PC-3 (cell line): ENCODE measurements around the gene TGM3.

ENCODE experiments used
- EZH2 ChIP-seq: fragments of 300-600 bp; sonication (generic); IDR thresholded peaks from one replicate; pipeline ENCODE4 v1.6.1; 2017; ENCODE audit warnings: antibody characterized with exemption, mild to moderate bottlenecking, low read length; ENCODE audit not compliant: unreplicated experiment
- EZH2phosphoT487 ChIP-seq: fragments of 300-600 bp; sonication (generic); IDR thresholded peaks from 2 replicates; pipeline ENCODE4 v1.6.1; 2018; ENCODE audit warnings: mild to moderate bottlenecking, antibody characterized with exemption, low read length, borderline replicate concordance
- TF ChIP-seq, protein P1 (sequence below): fragments of 300-600 bp; sonication (generic); conservative IDR thresholded peaks from 2 replicates; pipeline ENCODE4 v1.5.1; 2017; ENCODE audit warnings: antibody characterized with exemption, low read depth, mild to moderate bottlenecking, low read length

DNA sequence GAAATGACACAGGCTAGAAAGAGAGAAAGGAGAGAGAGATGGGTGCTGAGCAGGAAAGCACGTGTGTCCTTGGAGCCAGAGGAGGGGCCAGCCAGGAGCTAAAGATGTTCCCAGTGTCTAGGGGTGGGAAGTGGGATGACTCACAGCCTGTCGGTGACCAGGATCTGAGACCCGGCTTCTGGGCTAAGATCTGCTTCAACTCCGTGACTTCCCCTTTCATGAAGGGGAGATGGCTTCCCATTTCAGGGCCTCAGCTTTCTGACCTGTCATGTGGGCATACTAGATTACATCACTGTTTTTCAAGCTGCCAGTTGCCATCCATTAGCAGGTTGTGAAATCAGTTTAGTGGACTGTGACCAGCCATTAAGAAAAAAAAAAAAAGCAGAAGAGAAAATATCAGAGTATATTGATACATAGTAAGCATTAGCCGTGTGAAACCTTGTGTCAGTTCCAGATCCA lies 5.4 kb downstream of the TGM3 start:
- TF ChIP-seq, protein P1, sequence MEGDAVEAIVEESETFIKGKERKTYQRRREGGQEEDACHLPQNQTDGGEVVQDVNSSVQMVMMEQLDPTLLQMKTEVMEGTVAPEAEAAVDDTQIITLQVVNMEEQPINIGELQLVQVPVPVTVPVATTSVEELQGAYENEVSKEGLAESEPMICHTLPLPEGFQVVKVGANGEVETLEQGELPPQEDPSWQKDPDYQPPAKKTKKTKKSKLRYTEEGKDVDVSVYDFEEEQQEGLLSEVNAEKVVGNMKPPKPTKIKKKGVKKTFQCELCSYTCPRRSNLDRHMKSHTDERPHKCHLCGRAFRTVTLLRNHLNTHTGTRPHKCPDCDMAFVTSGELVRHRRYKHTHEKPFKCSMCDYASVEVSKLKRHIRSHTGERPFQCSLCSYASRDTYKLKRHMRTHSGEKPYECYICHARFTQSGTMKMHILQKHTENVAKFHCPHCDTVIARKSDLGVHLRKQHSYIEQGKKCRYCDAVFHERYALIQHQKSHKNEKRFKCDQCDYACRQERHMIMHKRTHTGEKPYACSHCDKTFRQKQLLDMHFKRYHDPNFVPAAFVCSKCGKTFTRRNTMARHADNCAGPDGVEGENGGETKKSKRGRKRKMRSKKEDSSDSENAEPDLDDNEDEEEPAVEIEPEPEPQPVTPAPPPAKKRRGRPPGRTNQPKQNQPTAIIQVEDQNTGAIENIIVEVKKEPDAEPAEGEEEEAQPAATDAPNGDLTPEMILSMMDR = no peak
- no peak for TF ChIP-seq EZH2phosphoT487
- TF ChIP-seq EZH2 = no peak
